ENCODE results near the gene ACSM6. TPM values are rescaled to one million over a fixed set of nuclear protein-coding genes. Genes with fewer than 3 reads are reported as not detected.

Gene ACSM6
- total RNA-seq, 6 experiments from 2014 or later = 0.12 TPM; not detected in 5

GRCh38 chr10:95172851-95173250 is 21.2 kb upstream of the ACSM6 start:
- WGBS (ENCODE audit: insufficient coverage, low coverage, low lambda C conversion rate, missing lambda C conversion rate) = 100% methylated on average over 1 of the region's 1 CpG
- ATAC-seq = no peak

GRCh38 chr10:95176101-95176500 is 17.9 kb upstream of the ACSM6 start:
- ATAC-seq (peak; percentile 53 to 89 (median 76)), DNase-seq (no peak)
- Histone ChIP-seq H3K36me3 (no peaks in the 10 kb centered on the region), H3K27me3 (no peaks in the 10 kb centered on the region), H3K9me3 (no peaks in the 10 kb centered on the region), H3K4me1 (peaks cover 0 to 58% (median 10%) of the 10 kb centered on the region in 4 donors), H3K4me3 (no peak overlapping the region), H3K27ac (peak overlapping the region in 1 of 3 donors; percentile 29)
- intact Hi-C loops (cut with DNase I) = no loop called here
- WGBS (ENCODE audit: insufficient coverage, low coverage, low lambda C conversion rate, missing lambda C conversion rate) = 81% methylated on average over 2 of the region's 2 CpGs
- TF ChIP-seq, protein P1, sequence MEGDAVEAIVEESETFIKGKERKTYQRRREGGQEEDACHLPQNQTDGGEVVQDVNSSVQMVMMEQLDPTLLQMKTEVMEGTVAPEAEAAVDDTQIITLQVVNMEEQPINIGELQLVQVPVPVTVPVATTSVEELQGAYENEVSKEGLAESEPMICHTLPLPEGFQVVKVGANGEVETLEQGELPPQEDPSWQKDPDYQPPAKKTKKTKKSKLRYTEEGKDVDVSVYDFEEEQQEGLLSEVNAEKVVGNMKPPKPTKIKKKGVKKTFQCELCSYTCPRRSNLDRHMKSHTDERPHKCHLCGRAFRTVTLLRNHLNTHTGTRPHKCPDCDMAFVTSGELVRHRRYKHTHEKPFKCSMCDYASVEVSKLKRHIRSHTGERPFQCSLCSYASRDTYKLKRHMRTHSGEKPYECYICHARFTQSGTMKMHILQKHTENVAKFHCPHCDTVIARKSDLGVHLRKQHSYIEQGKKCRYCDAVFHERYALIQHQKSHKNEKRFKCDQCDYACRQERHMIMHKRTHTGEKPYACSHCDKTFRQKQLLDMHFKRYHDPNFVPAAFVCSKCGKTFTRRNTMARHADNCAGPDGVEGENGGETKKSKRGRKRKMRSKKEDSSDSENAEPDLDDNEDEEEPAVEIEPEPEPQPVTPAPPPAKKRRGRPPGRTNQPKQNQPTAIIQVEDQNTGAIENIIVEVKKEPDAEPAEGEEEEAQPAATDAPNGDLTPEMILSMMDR (IDR thresholded peaks at IDR 0.05) = peak; percentile 47 to 61 (median 50)
- TF ChIP-seq POLR2A (IDR thresholded peaks at IDR 0.05) = no peak

More at GRCh38 chr10:95172851-95173250, 21.2 kb upstream of the ACSM6 start:
- no peaks in the 10 kb centered on the region for H3K9me3 ChIP-seq
- H3K27me3 ChIP-seq = no peaks in the 10 kb centered on the region
- peaks cover 0 to 31% (median 2%) of the 10 kb centered on the region in 4 donors for H3K4me1 ChIP-seq
- no peaks in the 10 kb centered on the region for H3K36me3 ChIP-seq
- TF ChIP-seq, protein P1 (IDR thresholded peaks at IDR 0.05) = no peak
- no peak for TF ChIP-seq POLR2A (IDR thresholded peaks at IDR 0.05)
- H3K27ac ChIP-seq = no peak overlapping the region
- intact Hi-C loops (cut with DNase I) = no loop called here
- H3K4me3 ChIP-seq = no peak overlapping the region
- DNase-seq = no peak

DNA sequence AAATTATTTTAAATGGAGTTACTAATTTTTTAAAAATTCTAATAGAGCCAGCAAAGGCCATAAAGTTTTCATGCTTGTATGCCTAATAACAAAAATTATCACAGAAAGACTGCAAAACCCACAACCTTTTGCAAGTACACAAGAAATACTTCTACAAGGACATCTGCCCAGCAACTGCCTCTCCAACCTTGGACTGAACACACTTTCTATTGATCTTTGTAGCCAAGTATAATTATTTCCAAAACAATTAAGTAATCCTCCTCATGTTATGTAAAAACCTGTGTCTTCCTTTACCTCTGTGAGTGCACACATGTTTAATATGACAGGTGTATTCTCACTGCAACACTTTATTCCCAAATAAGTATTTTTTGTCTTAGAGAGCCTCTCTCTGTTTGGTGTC is 16.6 kb upstream of the ACSM6 start:
- H3K4me1 ChIP-seq = peaks cover 0 to 56% (median 12%) of the 10 kb centered on the region in 4 donors
- intact Hi-C loops (cut with DNase I) = no loop called here
- ATAC-seq = peak in 2 of 4 donors; percentile 24 to 31
- TF ChIP-seq, protein P1 (IDR thresholded peaks at IDR 0.05) = no peak
- TF ChIP-seq POLR2A (IDR thresholded peaks at IDR 0.05) = no peak
- no peak for DNase-seq
- H3K9me3 ChIP-seq = no peaks in the 10 kb centered on the region
- H3K27ac ChIP-seq = peak overlapping the region in 1 of 3 donors; percentile 62
- no peaks in the 10 kb centered on the region for H3K36me3 ChIP-seq
- no peaks in the 10 kb centered on the region for H3K27me3 ChIP-seq
- no peak overlapping the region for H3K4me3 ChIP-seq

DNA sequence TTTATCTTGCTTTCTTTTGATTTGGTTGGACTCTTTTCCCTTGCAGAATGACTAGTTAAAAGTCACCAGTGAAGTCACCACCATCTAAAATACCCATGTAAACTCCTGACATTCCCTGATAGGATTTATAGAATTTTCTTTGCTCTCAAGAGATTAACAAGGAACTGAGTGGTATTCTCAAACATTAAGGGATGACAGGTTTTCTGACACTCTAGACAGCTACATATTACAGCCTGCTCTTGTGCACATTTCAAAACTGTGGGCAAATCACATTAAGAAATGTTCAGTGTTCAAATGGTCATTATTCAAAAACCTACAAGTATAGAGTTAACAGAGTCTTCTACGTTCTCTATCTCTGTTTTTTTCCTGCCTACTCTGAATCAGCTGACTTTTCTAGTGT is 15.8 kb upstream of the ACSM6 start:
- H3K4me3 ChIP-seq = no peak overlapping the region
- no peaks in the 10 kb centered on the region for H3K27me3 ChIP-seq
- intact Hi-C loops (cut with DNase I) = no loop called here
- DNase-seq (no peak), ATAC-seq (peak in 1 of 4 donors; percentile 4)
- H3K27ac ChIP-seq = peak overlapping the region in 2 of 3 donors; percentile 11 to 62
- no peaks in the 10 kb centered on the region for H3K36me3 ChIP-seq
- WGBS (ENCODE audit: insufficient coverage, low coverage, low lambda C conversion rate, missing lambda C conversion rate) = 4% methylated on average over 1 of the region's 1 CpG
- no peaks in the 10 kb centered on the region for H3K9me3 ChIP-seq
- TF ChIP-seq, protein P1 (IDR thresholded peaks at IDR 0.05) = no peak
- TF ChIP-seq POLR2A (IDR thresholded peaks at IDR 0.05) = no peak
- peaks cover 0 to 56% (median 12%) of the 10 kb centered on the region in 4 donors for H3K4me1 ChIP-seq

DNA sequence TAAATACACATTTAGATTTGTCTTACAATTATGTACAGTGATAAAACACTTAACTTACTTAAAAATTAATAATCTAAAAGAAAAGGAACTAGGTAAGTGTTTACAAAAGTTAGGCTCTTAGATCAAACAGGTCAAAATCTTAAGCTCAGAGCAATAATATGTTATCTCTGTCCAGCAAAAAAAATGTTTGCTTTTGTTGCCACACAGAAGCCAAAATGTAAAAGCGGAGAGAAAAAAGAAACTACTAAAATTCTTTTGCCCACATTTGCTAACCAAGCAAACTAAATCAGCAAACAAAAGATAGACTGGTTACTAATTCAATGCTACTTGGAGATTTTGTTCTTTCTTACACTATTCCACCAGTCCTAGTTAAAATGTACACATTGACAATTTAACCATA is 15.2 kb upstream of the ACSM6 start:
- H3K4me3 ChIP-seq = no peak overlapping the region
- no peaks in the 10 kb centered on the region for H3K36me3 ChIP-seq
- H3K27ac ChIP-seq = peak overlapping the region in 2 of 3 donors; percentile 11 to 62
- WGBS (ENCODE audit: insufficient coverage, low coverage, low lambda C conversion rate, missing lambda C conversion rate) = 35% methylated on average over 1 of the region's 1 CpG
- ATAC-seq = peak in 2 of 4 donors; percentile 7 to 50
- intact Hi-C loops (cut with DNase I) = no loop called here
- H3K27me3 ChIP-seq = no peaks in the 10 kb centered on the region
- no peaks in the 10 kb centered on the region for H3K9me3 ChIP-seq
- TF ChIP-seq, protein P1 (IDR thresholded peaks at IDR 0.05) = no peak
- TF ChIP-seq POLR2A (IDR thresholded peaks at IDR 0.05) = no peak
- no peak for DNase-seq
- peaks cover 0 to 56% (median 12%) of the 10 kb centered on the region in 4 donors for H3K4me1 ChIP-seq

All from right lobe of liver (tissue), 6 donors.